BLaER1 (cell line): ENCODE data around the gene USP32.

Experiments used
- H3K27ac ChIP-seq: shearing (Covaris generic); formaldehyde crosslinking; 2 replicates; pipeline ENCODE4 v1.8.1; 2022
- H3K27me3 ChIP-seq: shearing (Covaris generic); formaldehyde crosslinking; 2 replicates; pipeline ENCODE4 v1.8.1; 2022
- H3K36me3 ChIP-seq: shearing (Covaris generic); formaldehyde crosslinking; 2 replicates; pipeline ENCODE4 v1.8.1; 2022
- H3K4me1 ChIP-seq: shearing (Covaris generic); formaldehyde crosslinking; 2 replicates; pipeline ENCODE4 v1.8.1; 2022
- H3K4me2 ChIP-seq: shearing (Covaris generic); formaldehyde crosslinking; 2 replicates; pipeline ENCODE4 v1.8.1; 2022
- H3K4me3 ChIP-seq: shearing (Covaris generic); formaldehyde crosslinking; 2 replicates; pipeline ENCODE4 v1.8.1; 2022
- H3K9ac ChIP-seq: shearing (Covaris generic); formaldehyde crosslinking; 2 replicates; pipeline ENCODE4 v1.8.1; 2022
- H3K9me3 ChIP-seq: shearing (Covaris generic); formaldehyde crosslinking; 2 replicates; pipeline ENCODE4 v1.8.1; 2022
- H4K20me1 ChIP-seq: shearing (Covaris generic); formaldehyde crosslinking; 2 replicates; pipeline ENCODE4 v1.8.1; 2022
- Cebpa-rat ChIP-seq: shearing (Covaris generic); IDR thresholded peaks from 2 replicates; pipeline ENCODE4 v1.8.1; 2022

USP32 gene

GRCh38 chr17:60296177-60296576 is 95.8 kb downstream of the USP32 start:
- no peak overlapping the region for H3K4me3 ChIP-seq
- H3K27me3 ChIP-seq: no peaks in the 10 kb centered on the region
- H3K4me1 ChIP-seq: no peaks in the 10 kb centered on the region
- no peak overlapping the region for H3K4me2 ChIP-seq
- H3K9me3 ChIP-seq: no peaks in the 10 kb centered on the region
- H3K9ac ChIP-seq: no peak overlapping the region
- H4K20me1 ChIP-seq: no peaks in the 10 kb centered on the region
- no peak for TF ChIP-seq Cebpa-rat
- H3K36me3 ChIP-seq: peaks cover 14% of the 10 kb centered on the region
- H3K27ac ChIP-seq: no peak overlapping the region

- no peaks in the 10 kb centered on the region for H3K4me1 ChIP-seq
- H3K4me2 ChIP-seq: no peak overlapping the region
- H3K27ac ChIP-seq: no peak overlapping the region
- H3K27me3 ChIP-seq: no peaks in the 10 kb centered on the region
- no peak overlapping the region for H3K4me3 ChIP-seq
- TF ChIP-seq Cebpa-rat: no peak
- H3K9ac ChIP-seq: no peak overlapping the region
- no peaks in the 10 kb centered on the region for H3K9me3 ChIP-seq
- H4K20me1 ChIP-seq: no peaks in the 10 kb centered on the region
- H3K36me3 ChIP-seq: peaks cover 26% of the 10 kb centered on the region
Measured at GRCh38 chr17:60293580-60294335, 98.2 kb downstream of the USP32 start.

- H3K36me3 ChIP-seq: peaks cover 32% of the 10 kb centered on the region
- H4K20me1 ChIP-seq: no peaks in the 10 kb centered on the region
- H3K4me2 ChIP-seq: no peak overlapping the region
- H3K9me3 ChIP-seq: no peaks in the 10 kb centered on the region
- H3K27ac ChIP-seq: no peak overlapping the region
- no peaks in the 10 kb centered on the region for H3K27me3 ChIP-seq
- TF ChIP-seq Cebpa-rat: no peak
- no peak overlapping the region for H3K4me3 ChIP-seq
- H3K4me1 ChIP-seq: no peaks in the 10 kb centered on the region
- no peak overlapping the region for H3K9ac ChIP-seq
Measured at GRCh38 chr17:60292697-60293096, 99.2 kb downstream of the USP32 start.

- no peak overlapping the region for H3K4me2 ChIP-seq
- H3K9me3 ChIP-seq: no peaks in the 10 kb centered on the region
- H3K27ac ChIP-seq: no peak overlapping the region
- no peaks in the 10 kb centered on the region for H3K4me1 ChIP-seq
- H3K36me3 ChIP-seq: peaks cover 24% of the 10 kb centered on the region
- no peak for TF ChIP-seq Cebpa-rat
- H3K9ac ChIP-seq: no peak overlapping the region
- no peaks in the 10 kb centered on the region for H3K27me3 ChIP-seq
- no peak overlapping the region for H3K4me3 ChIP-seq
- no peaks in the 10 kb centered on the region for H4K20me1 ChIP-seq
Measured at GRCh38 chr17:60284709-60285108, 107.2 kb downstream of the USP32 start.

GRCh38 chr17:60283816-60284215 is 108.1 kb downstream of the USP32 start:
- H3K9ac ChIP-seq: no peak overlapping the region
- no peaks in the 10 kb centered on the region for H3K9me3 ChIP-seq
- H3K4me2 ChIP-seq: no peak overlapping the region
- no peak overlapping the region for H3K27ac ChIP-seq
- H3K27me3 ChIP-seq: no peaks in the 10 kb centered on the region
- H4K20me1 ChIP-seq: no peaks in the 10 kb centered on the region
- no peak for TF ChIP-seq Cebpa-rat
- H3K4me1 ChIP-seq: no peaks in the 10 kb centered on the region
- H3K36me3 ChIP-seq: peaks cover 24% of the 10 kb centered on the region
- no peak overlapping the region for H3K4me3 ChIP-seq

GRCh38 chr17:60280673-60281072 is 111.3 kb downstream of the USP32 start:
- TF ChIP-seq Cebpa-rat: no peak
- no peak overlapping the region for H3K9ac ChIP-seq
- H3K36me3 ChIP-seq: peaks cover 1% of the 10 kb centered on the region

GRCh38 chr17:60278237-60278636 is 113.7 kb downstream of the USP32 start:
- Histone ChIP-seq H3K36me3 (peaks cover 2% of the 10 kb centered on the region), H3K9me3 (no peaks in the 10 kb centered on the region), H3K4me3 (no peak overlapping the region), H3K27ac (no peak overlapping the region), H3K4me1 (no peaks in the 10 kb centered on the region), H3K9ac (no peak overlapping the region), H3K27me3 (no peaks in the 10 kb centered on the region), H3K4me2 (no peak overlapping the region), H4K20me1 (no peaks in the 10 kb centered on the region)
- TF ChIP-seq Cebpa-rat: no peak

More at GRCh38 chr17:60280673-60281072, 111.3 kb downstream of the USP32 start:
- H3K4me3 ChIP-seq: no peak overlapping the region
- no peaks in the 10 kb centered on the region for H3K27me3 ChIP-seq
- H3K9me3 ChIP-seq: no peaks in the 10 kb centered on the region
- no peak overlapping the region for H3K4me2 ChIP-seq
- H3K4me1 ChIP-seq: no peaks in the 10 kb centered on the region
- no peak overlapping the region for H3K27ac ChIP-seq
- no peaks in the 10 kb centered on the region for H4K20me1 ChIP-seq

- Histone ChIP-seq H3K4me3 (no peak overlapping the region), H3K27me3 (no peaks in the 10 kb centered on the region), H3K36me3 (peaks cover 8% of the 10 kb centered on the region), H3K9ac (no peak overlapping the region), H3K4me1 (no peaks in the 10 kb centered on the region), H3K9me3 (no peaks in the 10 kb centered on the region), H3K4me2 (no peak overlapping the region), H4K20me1 (no peaks in the 10 kb centered on the region), H3K27ac (no peak overlapping the region)
- no peak for TF ChIP-seq Cebpa-rat
Measured at GRCh38 chr17:60277258-60277657, 114.7 kb downstream of the USP32 start.

GRCh38 chr17:60269417-60269816 is 122.5 kb downstream of the USP32 start:
- H3K9ac ChIP-seq: no peak overlapping the region
- no peaks in the 10 kb centered on the region for H3K4me1 ChIP-seq
- no peak overlapping the region for H3K4me3 ChIP-seq
- H3K36me3 ChIP-seq: peaks cover 54% of the 10 kb centered on the region
- TF ChIP-seq Cebpa-rat: no peak
- no peaks in the 10 kb centered on the region for H4K20me1 ChIP-seq
- H3K27me3 ChIP-seq: no peaks in the 10 kb centered on the region
- H3K27ac ChIP-seq: no peak overlapping the region
- H3K9me3 ChIP-seq: no peaks in the 10 kb centered on the region
- no peak overlapping the region for H3K4me2 ChIP-seq

GRCh38 chr17:60260540-60260939 is 131.4 kb downstream of the USP32 start:
- Histone ChIP-seq H3K4me2 (no peak overlapping the region), H3K9me3 (no peaks in the 10 kb centered on the region), H3K27ac (no peak overlapping the region), H3K4me3 (no peak overlapping the region), H3K9ac (no peak overlapping the region), H3K4me1 (no peaks in the 10 kb centered on the region), H3K36me3 (peaks cover 37% of the 10 kb centered on the region), H4K20me1 (no peaks in the 10 kb centered on the region), H3K27me3 (no peaks in the 10 kb centered on the region)
- TF ChIP-seq Cebpa-rat: no peak

GRCh38 chr17:60258313-60258712 is 133.6 kb downstream of the USP32 start:
- Histone ChIP-seq H3K4me2 (no peak overlapping the region), H3K27ac (no peak overlapping the region), H3K4me1 (no peaks in the 10 kb centered on the region), H3K9me3 (no peaks in the 10 kb centered on the region), H3K4me3 (no peak overlapping the region), H3K36me3 (peaks cover 33% of the 10 kb centered on the region), H3K9ac (no peak overlapping the region), H3K27me3 (no peaks in the 10 kb centered on the region), H4K20me1 (no peaks in the 10 kb centered on the region)
- no peak for TF ChIP-seq Cebpa-rat
